Measurements from ENCODE around the gene LEUTX.
"Not testable (repeated sequence)": the region's sequence is repeated elsewhere in the genome, so short reads cannot be mapped to it uniquely, and the experiment has no call there.

LEUTX gene, protein sequence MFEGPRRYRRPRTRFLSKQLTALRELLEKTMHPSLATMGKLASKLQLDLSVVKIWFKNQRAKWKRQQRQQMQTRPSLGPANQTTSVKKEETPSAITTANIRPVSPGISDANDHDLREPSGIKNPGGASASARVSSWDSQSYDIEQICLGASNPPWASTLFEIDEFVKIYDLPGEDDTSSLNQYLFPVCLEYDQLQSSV
- 0 reads per million in 2 donors for total RNA-seq

GRCh38 chr19:39778763-39779162, at the start of gene LEUTX:
Gene LEUTX, plus strand, starts transcription at chr19:39778854. Its CDS starts 67 bp downstream, at chr19:39778921.
- DNase-seq = no peak

GRCh38 chr19:39729594-39729993, 49.1 kb upstream of the LEUTX start:
- DNase-seq = no peak

DNA sequence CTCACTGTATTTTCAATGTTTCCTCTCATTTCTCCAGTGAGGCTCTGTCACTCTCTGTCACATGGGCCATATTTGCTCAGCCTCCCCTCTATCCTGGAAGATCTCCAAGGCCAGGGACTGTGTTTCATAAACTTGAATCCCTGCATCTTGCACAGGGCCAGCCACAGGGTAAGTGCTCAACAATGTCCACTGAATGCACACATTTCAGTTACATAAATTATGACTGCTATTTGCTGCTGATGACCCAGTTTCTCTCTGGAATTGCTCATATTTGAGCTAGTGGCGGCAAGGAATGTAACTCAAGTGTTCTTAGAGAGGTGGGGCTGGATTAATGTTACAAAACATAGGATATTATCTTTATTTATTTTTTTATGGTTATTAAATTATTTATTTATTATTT, 47.0 kb upstream of the LEUTX start:
- DNase-seq = no peak

DNA sequence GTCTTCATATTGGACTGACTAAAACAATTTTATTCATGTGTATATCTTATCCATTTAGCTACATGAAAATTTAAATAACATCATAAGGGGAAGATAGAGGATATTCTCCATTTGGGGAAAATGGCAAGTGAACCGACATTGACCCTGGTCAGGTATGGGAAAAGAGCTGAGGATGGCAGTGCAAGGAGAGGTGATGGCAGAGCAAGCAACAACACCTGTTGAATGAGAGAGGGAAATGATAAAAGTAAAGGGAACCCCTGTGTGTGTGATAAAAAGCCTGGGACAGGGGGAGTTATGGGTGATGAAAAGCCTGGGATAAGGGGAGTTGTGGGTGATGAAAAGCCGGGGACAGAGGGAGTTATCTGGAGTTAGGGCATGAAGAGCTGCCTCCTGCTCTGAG, 44.8 kb upstream of the LEUTX start:
- DNase-seq = no peak

GRCh38 chr19:39735688-39736087, 43.0 kb upstream of the LEUTX start:
- no peak for DNase-seq

DNA sequence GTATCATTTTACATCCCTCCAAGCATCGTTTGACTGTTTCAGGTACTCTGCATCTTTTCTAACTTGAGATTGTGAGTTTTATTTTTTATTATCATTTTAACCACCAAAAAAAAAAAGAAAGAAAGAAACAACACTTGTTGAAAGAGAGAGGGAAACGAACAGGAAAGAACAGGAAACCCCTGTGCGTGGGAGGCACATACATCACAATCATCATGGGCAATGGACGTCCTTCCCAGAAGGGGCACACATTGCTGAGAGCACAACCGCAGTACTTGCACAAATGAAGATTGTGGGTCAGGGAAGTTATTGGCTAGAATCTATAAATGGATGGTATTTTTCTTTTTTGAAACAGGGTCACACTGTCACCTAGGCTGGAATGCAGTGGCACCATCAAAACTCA, 42.6 kb upstream of the LEUTX start:
- DNase-seq = no peak

- DNase-seq = no peak
Measured at GRCh38 chr19:39737351-39737750, 41.3 kb upstream of the LEUTX start.

DNA sequence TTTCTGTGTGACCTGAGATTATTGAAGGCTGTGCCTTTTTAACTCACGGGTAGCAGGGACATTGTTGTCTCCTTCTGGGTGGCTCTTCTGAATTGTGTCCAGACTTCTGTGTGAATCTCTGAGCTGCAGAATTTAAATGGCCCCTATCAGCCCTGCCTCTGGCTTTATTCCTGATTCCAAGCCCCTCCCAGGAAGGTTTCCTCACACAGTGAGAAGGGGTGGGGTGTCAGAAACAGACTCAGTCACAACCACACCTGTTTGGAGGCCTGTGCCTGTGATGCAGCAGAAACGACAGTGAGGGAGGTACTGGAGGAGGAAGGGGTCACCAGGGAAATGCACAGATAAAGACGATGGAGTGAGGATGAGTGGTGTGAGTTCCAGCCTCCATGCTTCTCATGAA, 40.8 kb upstream of the LEUTX start, which contains the start of gene CLC:
CLC (minus strand) TSS at position 139 of the 400 bp plus-strand sequence; CDS start at position 62, 77 bp downstream.
- no peak for DNase-seq

DNA sequence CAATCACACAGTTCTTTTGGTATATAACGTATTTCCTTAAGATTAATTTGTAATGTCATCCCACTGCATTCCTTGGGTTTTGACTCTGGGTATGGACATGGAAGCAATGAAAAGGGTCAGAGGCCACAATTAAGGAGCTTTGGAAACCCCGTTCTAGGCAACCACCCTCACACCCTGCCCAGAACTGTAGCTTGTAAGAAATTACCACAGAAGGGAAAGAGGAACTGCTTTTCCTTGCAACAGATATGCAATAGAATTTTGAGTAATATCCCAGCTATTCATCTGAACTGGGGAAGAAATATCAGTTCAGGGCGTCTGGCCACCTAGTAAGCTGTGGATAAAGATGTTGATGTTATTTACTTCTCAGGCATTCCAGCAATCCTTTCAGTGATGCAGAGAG, 39.8 kb upstream of the LEUTX start:
- DNase-seq = no peak

DNA sequence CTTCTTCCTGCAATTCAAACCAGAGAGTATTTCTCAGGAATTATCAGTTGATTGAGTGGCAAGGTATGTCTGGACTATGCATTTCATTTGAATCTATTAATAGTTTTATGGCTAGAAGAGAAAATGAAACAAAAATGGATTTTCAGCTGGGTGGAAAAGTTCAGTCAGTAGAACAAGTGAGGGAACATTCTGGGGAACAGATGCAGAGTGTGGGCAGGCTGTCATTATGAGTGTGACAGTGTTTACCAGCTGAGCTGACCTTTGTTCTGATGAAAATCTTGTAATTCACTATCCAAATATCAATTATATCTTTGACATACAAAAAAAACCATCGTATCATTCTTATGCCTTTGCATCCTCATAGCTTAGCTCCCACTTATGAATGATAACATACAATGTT, 38.3 kb upstream of the LEUTX start:
- no peak for DNase-seq

DNA sequence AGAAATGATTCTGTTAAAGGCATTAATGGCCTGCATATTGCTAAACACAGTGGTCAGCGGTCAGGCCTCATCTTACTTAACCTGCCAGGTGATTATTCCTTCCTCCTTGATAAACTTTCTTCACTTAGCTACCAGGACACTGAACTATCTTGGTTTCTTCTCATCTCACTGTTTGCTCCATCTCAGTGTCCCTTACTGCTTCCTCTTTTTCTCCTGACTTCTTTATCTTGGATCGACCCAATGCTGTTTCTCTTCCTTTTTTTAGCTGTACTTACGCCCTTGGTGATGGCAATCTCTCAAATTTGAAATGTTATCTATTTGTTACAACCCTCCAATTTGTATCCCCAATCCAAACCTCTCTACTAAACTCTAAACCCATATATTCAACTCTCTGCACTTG, 33.0 kb upstream of the LEUTX start:
- no peak for DNase-seq

DNA sequence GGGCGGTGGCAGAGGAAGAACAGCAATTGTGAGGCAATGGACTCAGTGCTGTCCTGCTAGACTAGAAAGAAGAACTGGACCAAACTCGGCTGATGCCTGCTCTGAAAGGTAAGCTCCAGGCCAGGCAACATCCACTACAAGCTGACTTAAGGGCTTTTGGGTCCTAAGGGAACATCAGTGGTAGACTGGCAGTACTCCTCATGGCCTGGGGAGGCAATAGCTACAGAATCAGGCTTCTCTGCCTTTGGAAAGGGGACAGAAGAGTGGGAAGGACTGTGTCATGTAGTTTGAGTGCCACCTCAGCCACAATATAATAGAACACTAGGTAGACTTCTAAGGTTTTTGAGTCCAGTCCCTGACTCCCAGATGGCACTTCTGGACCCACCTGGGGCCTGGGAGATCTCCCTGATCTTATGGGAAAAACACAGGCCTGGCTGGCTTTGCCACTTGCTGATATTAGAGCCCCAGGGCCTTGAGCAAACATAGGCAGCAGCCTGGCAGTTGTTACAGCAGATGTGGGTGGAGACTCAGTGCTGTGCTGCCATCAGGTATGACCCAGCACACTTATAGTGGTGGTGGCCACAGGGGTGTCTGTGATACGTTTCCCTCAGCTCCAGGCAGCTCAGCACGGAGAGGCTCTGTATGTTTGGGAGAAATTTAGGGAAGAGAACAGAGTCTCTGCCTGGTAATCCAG, 31.7 kb upstream of the LEUTX start:
- no peak for DNase-seq

- DNase-seq = no peak
Measured at GRCh38 chr19:39749981-39750380, 28.7 kb upstream of the LEUTX start.

DNA sequence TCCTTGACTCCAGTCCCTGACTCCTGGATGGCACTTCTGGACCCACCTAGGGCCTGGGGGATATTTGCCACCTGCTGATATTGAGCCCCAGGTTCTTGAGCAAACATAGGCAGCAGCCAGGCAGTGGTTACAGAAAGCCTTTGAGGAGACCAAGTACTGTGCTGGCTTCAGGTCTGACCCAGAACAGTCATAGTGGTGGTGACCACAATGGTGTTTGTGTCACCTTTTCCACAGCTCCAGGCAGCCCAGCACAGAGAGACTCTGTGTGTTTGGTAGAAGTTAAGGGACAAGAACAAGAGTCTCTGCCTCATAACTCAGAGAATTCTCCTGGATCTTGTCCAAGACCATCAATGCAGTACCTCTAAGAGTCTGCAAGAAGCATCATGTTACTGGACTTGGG, 26.3 kb upstream of the LEUTX start:
- DNase-seq = no peak

DNA sequence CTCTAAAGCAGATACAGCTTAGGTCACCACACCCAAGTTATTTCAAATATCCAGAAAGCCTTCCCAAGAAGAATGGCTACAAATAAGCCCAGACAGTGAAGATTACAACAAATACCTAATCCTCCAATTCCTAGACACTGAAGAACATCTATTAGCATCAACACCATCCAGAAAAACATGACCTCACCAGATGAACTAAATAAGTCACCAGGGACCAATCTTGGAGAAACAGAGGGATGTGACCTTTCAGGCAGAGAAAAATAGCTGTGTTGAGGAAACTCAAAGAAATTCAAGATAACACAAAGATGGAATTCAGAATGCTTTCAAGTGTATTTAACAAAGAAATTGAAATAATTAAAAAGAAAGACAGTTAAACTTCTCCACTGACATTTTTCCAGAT, 25.9 kb upstream of the LEUTX start:
- no peak for DNase-seq

DNA sequence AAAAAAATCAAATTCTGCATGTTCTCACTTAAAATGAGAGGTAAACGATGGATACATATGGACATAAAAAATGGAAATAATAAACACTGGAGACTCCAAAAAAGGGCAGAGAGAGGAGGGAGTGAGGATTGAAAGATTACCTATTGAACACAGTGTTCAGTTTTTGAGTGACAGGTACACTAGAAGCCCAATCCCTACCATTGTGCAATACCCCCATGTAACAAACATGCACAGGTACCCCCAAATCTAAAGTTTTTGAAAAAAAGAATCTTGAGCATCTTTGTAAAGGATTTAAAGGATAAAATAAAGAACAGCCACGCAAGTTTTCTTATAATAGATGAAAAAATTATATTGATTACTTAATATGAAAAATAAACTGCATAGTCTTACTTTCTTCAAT, 24.1 kb upstream of the LEUTX start:
- DNase-seq = no peak

- DNase-seq = no peak
Measured at GRCh38 chr19:39754971-39755370, 23.7 kb upstream of the LEUTX start.

- no peak for DNase-seq
Measured at GRCh38 chr19:39759457-39760184, 19.0 kb upstream of the LEUTX start.

DNA sequence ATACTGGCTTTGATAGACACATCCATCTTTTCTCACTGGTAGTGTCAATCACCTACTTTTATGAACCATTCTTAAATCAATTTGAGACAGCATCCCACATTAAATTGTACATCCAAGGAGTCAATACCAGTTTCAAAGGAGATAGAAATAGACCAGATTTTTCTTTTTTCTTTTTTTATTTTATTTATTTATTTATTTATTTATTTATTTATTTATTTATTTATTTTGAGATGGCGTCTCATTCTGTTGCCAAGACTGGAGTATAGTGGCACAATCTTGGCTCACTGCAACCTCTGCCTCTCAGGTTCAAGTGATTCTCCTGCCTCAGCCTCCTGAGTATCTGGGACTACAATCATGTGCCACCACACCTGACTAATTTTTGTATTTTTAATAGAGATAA, 16.8 kb upstream of the LEUTX start:
- DNase-seq = not testable (repeated sequence)

GRCh38 chr19:39765091-39766076, 13.3 kb upstream of the LEUTX start:
- peak; percentile 45 for DNase-seq

- no peak for DNase-seq
Measured at GRCh38 chr19:39768334-39768733, 10.3 kb upstream of the LEUTX start.

DNA sequence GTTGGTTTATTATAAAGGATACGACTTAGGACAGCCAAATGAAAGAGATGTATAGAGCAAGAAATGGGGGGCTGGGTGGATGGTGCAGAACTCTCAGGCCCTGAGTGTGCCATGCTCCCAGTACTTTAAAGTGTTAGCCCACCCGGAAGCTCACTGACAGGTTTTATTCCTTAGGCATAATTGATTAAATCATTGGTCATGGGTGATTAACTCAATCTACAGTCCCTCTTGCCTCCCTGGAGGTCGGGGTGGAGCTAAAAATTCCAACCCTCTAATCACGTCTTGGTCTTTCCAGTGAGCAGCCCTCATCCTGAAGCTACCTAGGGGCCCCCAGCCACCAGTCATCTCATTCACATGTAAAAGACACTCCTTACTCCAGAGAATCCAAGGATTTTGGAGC, 9.9 kb upstream of the LEUTX start:
- no peak for DNase-seq

DNA sequence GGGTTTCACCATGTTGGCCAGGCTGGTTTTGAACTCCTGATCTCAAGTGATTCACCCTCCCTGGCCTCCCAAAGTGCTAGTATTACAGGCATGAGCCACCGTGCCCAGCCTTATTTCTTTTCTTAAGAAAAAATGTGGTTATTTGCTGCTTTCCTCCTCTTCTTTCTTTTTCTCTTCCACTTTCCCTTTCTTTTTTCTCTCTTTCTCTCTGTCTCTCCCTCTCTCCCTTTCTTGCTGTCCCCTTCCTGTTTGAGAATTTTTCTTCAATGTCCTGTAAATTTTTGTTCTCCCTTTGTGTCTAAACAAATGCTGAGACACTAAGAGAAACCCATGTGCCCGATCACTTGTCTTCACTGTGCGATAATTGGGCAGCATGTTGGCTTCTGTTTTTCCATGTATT, 2.2 kb downstream of the LEUTX start:
- DNase-seq = no peak

Measured in T-helper 9 cell (primary cell).